ENCODE measurements around the gene PANK3. TPM values are rescaled to one million over a fixed set of nuclear protein-coding genes. Genes with fewer than 3 reads are reported as not detected.

Gene PANK3
- total RNA-seq, 1 experiment from 2014 or later = 82.6 TPM

GRCh38 chr5:168552146-168552545 lies 27.0 kb downstream of the PANK3 start:
- H3T11ph ChIP-seq (ENCODE audit: low read length) = no peak overlapping the region
- Mint-ChIP-seq H3K4me1 (no peaks in the 10 kb centered on the region), H3K4me3 (no peak overlapping the region), H3K27ac (no peak overlapping the region), H3K36me3 (ENCODE audit: insufficient read depth in 1 of 3, low read depth in 3 of 3) (peaks cover 40 to 65% (median 54%) of the 10 kb centered on the region in 3 experiments), H3K27me3 (ENCODE audit: low read depth) (no peaks in the 10 kb centered on the region), H3K9me3 (no peaks in the 10 kb centered on the region)
- H2AK5ac ChIP-seq (ENCODE audit: insufficient read length, low read length) = no peak overlapping the region
- no peak overlapping the region for H4K5ac ChIP-seq (ENCODE audit: insufficient read length, low read depth, low read length)
- no peak overlapping the region for H4K8ac ChIP-seq (replicated peaks; ENCODE audit: insufficient read length, low read depth, low read length)
- H3K79me1 ChIP-seq (ENCODE audit: insufficient read depth, low read depth, low read length, poor library complexity, severe bottlenecking) = peaks cover 6% of the 10 kb centered on the region
- H2BK20ac ChIP-seq (ENCODE audit: low read depth, low read length, poor library complexity, severe bottlenecking) = no peak overlapping the region
- no peak overlapping the region for H2BK5ac ChIP-seq (ENCODE audit: insufficient read length, low read length)
- no peak overlapping the region for H2BK120ac ChIP-seq (ENCODE audit: low read depth, low read length, poor library complexity, severe bottlenecking)
- H3K27ac ChIP-seq (ENCODE audit: insufficient read length, low read depth, low read length) = no peak overlapping the region
- H3K18ac ChIP-seq (ENCODE audit: insufficient read length, low read depth, low read length) = no peak overlapping the region
- H3K14ac ChIP-seq (ENCODE audit: insufficient read depth, low read length) = no peak overlapping the region
- no peak overlapping the region for H2BK12ac ChIP-seq (ENCODE audit: insufficient read length, low read depth, low read length)
- H3K4me1 ChIP-seq (ENCODE audit: insufficient read depth, low read length) = no peaks in the 10 kb centered on the region
- no peak for DNase-seq
- H2BK15ac ChIP-seq (ENCODE audit: low read depth, low read length) = no peak overlapping the region
- no peak overlapping the region for H3K4ac ChIP-seq (ENCODE audit: low read depth, low read length)
- no peak overlapping the region for H3K9ac ChIP-seq (ENCODE audit: extremely low read depth, insufficient read length, low read length)
- H3K56ac ChIP-seq (ENCODE audit: insufficient read length, low read depth, low read length) = no peak overlapping the region
- no peaks in the 10 kb centered on the region for H3K79me2 ChIP-seq (ENCODE audit: insufficient read depth, low read length)
- H3K23ac ChIP-seq (ENCODE audit: insufficient read length, low read depth, low read length) = no peak overlapping the region
- H4K20me1 ChIP-seq (ENCODE audit: control insufficient read depth, insufficient read depth, insufficient read length) = no peaks in the 10 kb centered on the region
- no peaks in the 10 kb centered on the region for H3K9me3 ChIP-seq (ENCODE audit: control insufficient read depth, low read depth, low read length)
- H3K23me2 ChIP-seq (ENCODE audit: insufficient read length, low read depth, low read length, poor library complexity, severe bottlenecking) = no peaks in the 10 kb centered on the region
- no peak overlapping the region for H3K4me2 ChIP-seq (ENCODE audit: insufficient read depth, insufficient read length, low read length)
- H3K27me3 ChIP-seq (ENCODE audit: insufficient read depth, low read length) = no peaks in the 10 kb centered on the region
- no peak overlapping the region for H2AFZ ChIP-seq (ENCODE audit: low read length)
- TF ChIP-seq, protein P1, sequence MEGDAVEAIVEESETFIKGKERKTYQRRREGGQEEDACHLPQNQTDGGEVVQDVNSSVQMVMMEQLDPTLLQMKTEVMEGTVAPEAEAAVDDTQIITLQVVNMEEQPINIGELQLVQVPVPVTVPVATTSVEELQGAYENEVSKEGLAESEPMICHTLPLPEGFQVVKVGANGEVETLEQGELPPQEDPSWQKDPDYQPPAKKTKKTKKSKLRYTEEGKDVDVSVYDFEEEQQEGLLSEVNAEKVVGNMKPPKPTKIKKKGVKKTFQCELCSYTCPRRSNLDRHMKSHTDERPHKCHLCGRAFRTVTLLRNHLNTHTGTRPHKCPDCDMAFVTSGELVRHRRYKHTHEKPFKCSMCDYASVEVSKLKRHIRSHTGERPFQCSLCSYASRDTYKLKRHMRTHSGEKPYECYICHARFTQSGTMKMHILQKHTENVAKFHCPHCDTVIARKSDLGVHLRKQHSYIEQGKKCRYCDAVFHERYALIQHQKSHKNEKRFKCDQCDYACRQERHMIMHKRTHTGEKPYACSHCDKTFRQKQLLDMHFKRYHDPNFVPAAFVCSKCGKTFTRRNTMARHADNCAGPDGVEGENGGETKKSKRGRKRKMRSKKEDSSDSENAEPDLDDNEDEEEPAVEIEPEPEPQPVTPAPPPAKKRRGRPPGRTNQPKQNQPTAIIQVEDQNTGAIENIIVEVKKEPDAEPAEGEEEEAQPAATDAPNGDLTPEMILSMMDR (conservative IDR thresholded peaks at IDR 0.05) = no peak
- no peak overlapping the region for H4K91ac ChIP-seq (ENCODE audit: insufficient read length, low read depth, low read length)
- no CpG with 5 or more reads among the region's 1 CpG for WGBS (ENCODE audit: extremely low coverage, insufficient read length, low lambda C conversion rate)
